Activated CD4-positive, alpha-beta T cell treated with anti-CD3 and anti-CD28 coated beads, Interleukin-2, amount 10 ng/mL, durations not matched to agents 24 days and 14 days (primary cell): ENCODE measurements around the gene PAIP2B. TPM values are rescaled to one million over a fixed set of nuclear protein-coding genes. Genes with fewer than 3 reads are reported as not detected.
A peak's percentile ranks its signal among the peaks of the same experiment; 100 is the strongest.

Experiments
- DNase-seq: peaks from one replicate; pipeline ENCODE4 v3.0.0; 2022
- H3K27ac Mint-ChIP-seq: one replicate; pipeline ENCODE4 v1.8.0; 2022; ENCODE audit warnings: mild to moderate bottlenecking, mixed read lengths
- H3K27me3 Mint-ChIP-seq: one replicate; pipeline ENCODE4 v1.8.0; 2022; ENCODE audit warnings: mixed read lengths
- H3K36me3 Mint-ChIP-seq: one replicate; pipeline ENCODE4 v1.8.0; 2022; ENCODE audit warnings: low read depth, mild to moderate bottlenecking, mixed read lengths
- H3K4me1 Mint-ChIP-seq: one replicate; pipeline ENCODE4 v1.8.0; 2021; ENCODE audit warnings: mixed read lengths
- H3K4me3 Mint-ChIP-seq: one replicate; pipeline ENCODE4 v1.8.0; 2022; ENCODE audit warnings: mild to moderate bottlenecking, moderate library complexity, mixed read lengths
- H3K9me3 Mint-ChIP-seq: one replicate; pipeline ENCODE4 v1.8.0; 2021; ENCODE audit warnings: mixed read lengths
- intact Hi-C: fragments of 100-400 bp; cut with micrococcal nuclease; formaldehyde crosslinking; loops from one replicate; pipeline ENCODE4 v1.15.1; 2023
- total RNA-seq: library from RNA; stranded (reverse); gene quantifications from 2 replicates; pipeline ENCODE4 v1.2.3, GENCODE V29; 2022

The PAIP2B gene
- total RNA-seq, 1 donor from 2014 or later = 0.63 TPM

- peaks cover 2% of the 10 kb centered on the region for H3K36me3 Mint-ChIP-seq
- no peak for DNase-seq
- intact Hi-C loops = loop anchor here (10.0 kb wide), 2 partner anchors 119 to 349 kb away; no protein-coding TSS in a partner anchor
- no peaks in the 10 kb centered on the region for H3K9me3 Mint-ChIP-seq
- peaks cover 7% of the 10 kb centered on the region for H3K4me1 Mint-ChIP-seq
- H3K27me3 Mint-ChIP-seq = peaks cover 6% of the 10 kb centered on the region
- no peak overlapping the region for H3K27ac Mint-ChIP-seq
- H3K4me3 Mint-ChIP-seq = no peak overlapping the region
Observed at GRCh38 chr2:71155846-71156245, 71.1 kb downstream of the PAIP2B start.

GRCh38 chr2:71154798-71155197 is 72.1 kb downstream of the PAIP2B start:
- H3K9me3 Mint-ChIP-seq = no peaks in the 10 kb centered on the region
- H3K36me3 Mint-ChIP-seq = peaks cover 8% of the 10 kb centered on the region
- H3K4me1 Mint-ChIP-seq = peaks cover 7% of the 10 kb centered on the region
- peak; percentile 71 for DNase-seq
- intact Hi-C loops = loop anchor here (10.0 kb wide), 2 partner anchors 120 to 350 kb away; no protein-coding TSS in a partner anchor
- peaks cover 4% of the 10 kb centered on the region for H3K27me3 Mint-ChIP-seq
- no peak overlapping the region for H3K4me3 Mint-ChIP-seq
- no peak overlapping the region for H3K27ac Mint-ChIP-seq

GRCh38 chr2:71154279-71154678 is 72.6 kb downstream of the PAIP2B start:
- DNase-seq = no peak
- intact Hi-C loops = loop anchor here (10.0 kb wide), 2 partner anchors 121 to 351 kb away; no protein-coding TSS in a partner anchor
- H3K27ac Mint-ChIP-seq = no peak overlapping the region
- peaks cover 13% of the 10 kb centered on the region for H3K36me3 Mint-ChIP-seq
- peaks cover 7% of the 10 kb centered on the region for H3K4me1 Mint-ChIP-seq
- peaks cover 3% of the 10 kb centered on the region for H3K27me3 Mint-ChIP-seq
- H3K9me3 Mint-ChIP-seq = no peaks in the 10 kb centered on the region
- H3K4me3 Mint-ChIP-seq = no peak overlapping the region

- intact Hi-C loops = loop anchor here (10.0 kb wide), 2 partner anchors 121 to 351 kb away; no protein-coding TSS in a partner anchor
- Mint-ChIP-seq H3K9me3 (no peaks in the 10 kb centered on the region), H3K4me3 (no peak overlapping the region), H3K27me3 (peaks cover 3% of the 10 kb centered on the region), H3K27ac (no peak overlapping the region), H3K4me1 (peaks cover 7% of the 10 kb centered on the region), H3K36me3 (peaks cover 17% of the 10 kb centered on the region)
- no peak for DNase-seq
Observed at GRCh38 chr2:71153585-71154224, 73.2 kb downstream of the PAIP2B start.

- intact Hi-C loops = loop anchor here (10.0 kb wide), 2 partner anchors 123 to 353 kb away; no protein-coding TSS in a partner anchor
- Mint-ChIP-seq H3K27me3 (peaks cover 3% of the 10 kb centered on the region), H3K4me3 (no peak overlapping the region), H3K36me3 (peaks cover 34% of the 10 kb centered on the region), H3K27ac (no peak overlapping the region), H3K4me1 (peaks cover 4% of the 10 kb centered on the region), H3K9me3 (no peaks in the 10 kb centered on the region)
- DNase-seq = no peak
Observed at GRCh38 chr2:71151620-71152019, 75.3 kb downstream of the PAIP2B start.

- intact Hi-C loops = loop anchor here (10.0 kb wide), 2 partner anchors 125 to 355 kb away; no protein-coding TSS in a partner anchor
- no peak overlapping the region for H3K4me3 Mint-ChIP-seq
- DNase-seq = no peak
- H3K9me3 Mint-ChIP-seq = no peaks in the 10 kb centered on the region
- H3K27me3 Mint-ChIP-seq = no peaks in the 10 kb centered on the region
- no peak overlapping the region for H3K27ac Mint-ChIP-seq
- peaks cover 47% of the 10 kb centered on the region for H3K36me3 Mint-ChIP-seq
- H3K4me1 Mint-ChIP-seq = peaks cover 2% of the 10 kb centered on the region
Observed at GRCh38 chr2:71150082-71150816, 76.7 kb downstream of the PAIP2B start.

- intact Hi-C loops = no loop called here
- Mint-ChIP-seq H3K4me1 (no peaks in the 10 kb centered on the region), H3K9me3 (no peaks in the 10 kb centered on the region), H3K36me3 (peaks cover 60% of the 10 kb centered on the region), H3K4me3 (no peak overlapping the region), H3K27ac (no peak overlapping the region), H3K27me3 (no peaks in the 10 kb centered on the region)
- DNase-seq = no peak
Observed at GRCh38 chr2:71148506-71149063, 78.3 kb downstream of the PAIP2B start.

GRCh38 chr2:71143782-71144181 is 83.1 kb downstream of the PAIP2B start:
- Mint-ChIP-seq H3K4me3 (no peak overlapping the region), H3K4me1 (no peaks in the 10 kb centered on the region), H3K9me3 (no peaks in the 10 kb centered on the region), H3K27ac (no peak overlapping the region), H3K27me3 (no peaks in the 10 kb centered on the region), H3K36me3 (peaks cover 70% of the 10 kb centered on the region)
- intact Hi-C loops = no loop called here
- DNase-seq = no peak

- Mint-ChIP-seq H3K4me1 (no peaks in the 10 kb centered on the region), H3K36me3 (peaks cover 43% of the 10 kb centered on the region), H3K27ac (no peak overlapping the region), H3K4me3 (no peak overlapping the region), H3K9me3 (no peaks in the 10 kb centered on the region), H3K27me3 (no peaks in the 10 kb centered on the region)
- intact Hi-C loops = no loop called here
- DNase-seq = peak; percentile 36
Observed at GRCh38 chr2:71136174-71136573, 90.7 kb downstream of the PAIP2B start.

- H3K4me1 Mint-ChIP-seq = peaks cover 3% of the 10 kb centered on the region
- H3K36me3 Mint-ChIP-seq = peaks cover 26% of the 10 kb centered on the region
- H3K4me3 Mint-ChIP-seq = no peak overlapping the region
- no peak for DNase-seq
- H3K27me3 Mint-ChIP-seq = no peaks in the 10 kb centered on the region
- no peaks in the 10 kb centered on the region for H3K9me3 Mint-ChIP-seq
- H3K27ac Mint-ChIP-seq = no peak overlapping the region
- intact Hi-C loops = no loop called here
Observed at GRCh38 chr2:71133603-71134002, 93.3 kb downstream of the PAIP2B start.

Other genes starting within 250 kb of the PAIP2B start
- not detected in 2 replicates for gene ANKRD53, start 248.5 kb downstream of the PAIP2B start, total RNA-seq
- 81.7 and 88.8 TPM in 2 replicates for gene TEX261, start 232.2 kb downstream of the PAIP2B start, total RNA-seq
- gene NAGK, start 158.5 kb downstream of the PAIP2B start, total RNA-seq = 55.9 and 67.1 TPM in 2 replicates
- 14.4 and 17.2 TPM in 2 replicates for gene MCEE, start 96.9 kb downstream of the PAIP2B start, total RNA-seq
- gene MPHOSPH10, start 96.5 kb downstream of the PAIP2B start, total RNA-seq = 69.4 and 74.5 TPM in 2 replicates
- 90.2 and 91.5 TPM in 2 replicates for gene ZNF638, start 104.7 kb upstream of the PAIP2B start, total RNA-seq
- 0.36 TPM in 1 of 2 replicates, not detected in the other for gene DYSF, start 226.5 kb upstream of the PAIP2B start, total RNA-seq